Astrocyte of the spinal cord (primary cell): ENCODE data around the gene CEP350.
A peak's percentile ranks its signal among the peaks of the same experiment; 100 is the strongest.

Experiments
- DNase-seq: peaks from one replicate; pipeline ENCODE4 v3.0.0; 2011; ENCODE audit warnings: low read depth, low spot score
- H3K4me3 ChIP-seq: 2 replicates; pipeline ENCODE4 v1.5.1; 2011; ENCODE audit warnings: low read depth, mild to moderate bottlenecking, low read length, moderate library complexity
- CTCF ChIP-seq: IDR thresholded peaks from 2 replicates; pipeline ENCODE4 v1.5.1; 2012; ENCODE audit warnings: low read depth, mild to moderate bottlenecking, low read length, inconsistent platforms
- in situ Hi-C: cut with HindIII; loops from 2 replicates; pipeline ENCODE4 v1.10.0; 2017; ENCODE audit warnings: low sequenced_read_pairs

The CEP350 gene

GRCh38 chr1:179921981-179922872 lies 32.4 kb upstream of the CEP350 start:
- in situ Hi-C loops: no loop called here
- TF ChIP-seq CTCF: no peak

GRCh38 chr1:179923029-179923428 lies 31.6 kb upstream of the CEP350 start:
- no peak overlapping the region for H3K4me3 ChIP-seq
- in situ Hi-C loops: no loop called here
- TF ChIP-seq CTCF: no peak
- DNase-seq: no peak

More at GRCh38 chr1:179921981-179922872, 32.4 kb upstream of the CEP350 start:
- H3K4me3 ChIP-seq: no peak overlapping the region
- no peak for DNase-seq

- in situ Hi-C loops: no loop called here
Observed at GRCh38 chr1:179924268-179924667, 30.3 kb upstream of the CEP350 start.

GRCh38 chr1:179925302-179925701 lies 29.3 kb upstream of the CEP350 start:
- DNase-seq: no peak
- no peak for TF ChIP-seq CTCF
- no peak overlapping the region for H3K4me3 ChIP-seq
- in situ Hi-C loops: no loop called here

More at GRCh38 chr1:179924268-179924667, 30.3 kb upstream of the CEP350 start:
- no peak overlapping the region for H3K4me3 ChIP-seq
- TF ChIP-seq CTCF: no peak
- DNase-seq: no peak

- no peak overlapping the region for H3K4me3 ChIP-seq
- TF ChIP-seq CTCF: no peak
- peak; percentile 13 for DNase-seq
- in situ Hi-C loops: no loop called here
Observed at GRCh38 chr1:179925922-179926849, 28.4 kb upstream of the CEP350 start.

- TF ChIP-seq CTCF: no peak
- no peak overlapping the region for H3K4me3 ChIP-seq
- in situ Hi-C loops: no loop called here
- DNase-seq: no peak
Observed at GRCh38 chr1:179926850-179927205, 27.8 kb upstream of the CEP350 start.
